ENCODE data around the gene SPIN1.

SPIN1 gene

DNA sequence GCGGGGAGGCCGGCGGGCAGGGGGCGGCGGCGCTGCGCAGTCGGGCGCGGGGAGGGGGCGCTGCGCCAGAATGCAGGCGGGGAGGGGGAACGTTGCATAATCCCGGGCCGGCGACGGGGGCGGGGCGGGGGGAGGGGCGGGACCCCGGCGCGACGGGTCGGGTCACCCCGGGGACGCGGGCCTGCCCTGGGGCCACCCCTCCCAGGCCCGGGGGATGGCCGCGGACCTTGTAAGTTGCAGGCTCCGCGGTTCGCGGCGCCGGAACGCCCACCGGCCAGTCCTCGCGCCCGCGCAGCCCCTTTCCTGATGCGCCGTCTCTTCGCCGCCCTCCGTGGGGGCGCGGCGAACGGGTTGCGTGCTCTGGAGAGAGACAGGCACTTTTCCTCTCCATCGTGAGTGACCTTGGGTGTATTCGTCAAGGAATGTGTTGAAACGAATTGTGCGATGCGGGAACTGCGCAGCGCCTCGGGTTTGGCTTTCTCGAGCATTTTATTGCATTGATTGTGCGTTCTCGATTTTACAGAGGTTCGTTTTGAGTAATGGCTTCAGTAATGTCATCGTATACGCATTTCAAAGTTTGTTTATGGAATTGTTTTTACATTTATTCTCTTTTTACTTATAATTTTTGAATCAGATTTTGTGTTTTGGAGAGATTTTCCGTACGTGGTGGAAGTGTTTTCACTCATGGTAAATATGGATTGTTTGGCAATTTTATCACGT is 802 bp downstream of the SPIN1 start:
- H3K4me3 ChIP-seq, result peak overlapping the region; percentile 85
- peak overlapping the region; percentile 91 to 94 for H3K27ac ChIP-seq
- TF ChIP-seq, protein P1, sequence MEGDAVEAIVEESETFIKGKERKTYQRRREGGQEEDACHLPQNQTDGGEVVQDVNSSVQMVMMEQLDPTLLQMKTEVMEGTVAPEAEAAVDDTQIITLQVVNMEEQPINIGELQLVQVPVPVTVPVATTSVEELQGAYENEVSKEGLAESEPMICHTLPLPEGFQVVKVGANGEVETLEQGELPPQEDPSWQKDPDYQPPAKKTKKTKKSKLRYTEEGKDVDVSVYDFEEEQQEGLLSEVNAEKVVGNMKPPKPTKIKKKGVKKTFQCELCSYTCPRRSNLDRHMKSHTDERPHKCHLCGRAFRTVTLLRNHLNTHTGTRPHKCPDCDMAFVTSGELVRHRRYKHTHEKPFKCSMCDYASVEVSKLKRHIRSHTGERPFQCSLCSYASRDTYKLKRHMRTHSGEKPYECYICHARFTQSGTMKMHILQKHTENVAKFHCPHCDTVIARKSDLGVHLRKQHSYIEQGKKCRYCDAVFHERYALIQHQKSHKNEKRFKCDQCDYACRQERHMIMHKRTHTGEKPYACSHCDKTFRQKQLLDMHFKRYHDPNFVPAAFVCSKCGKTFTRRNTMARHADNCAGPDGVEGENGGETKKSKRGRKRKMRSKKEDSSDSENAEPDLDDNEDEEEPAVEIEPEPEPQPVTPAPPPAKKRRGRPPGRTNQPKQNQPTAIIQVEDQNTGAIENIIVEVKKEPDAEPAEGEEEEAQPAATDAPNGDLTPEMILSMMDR (IDR thresholded peaks at IDR 0.05), result no peak
- DNase-seq (ENCODE audit: low spot score), result peak; percentile 77

DNA sequence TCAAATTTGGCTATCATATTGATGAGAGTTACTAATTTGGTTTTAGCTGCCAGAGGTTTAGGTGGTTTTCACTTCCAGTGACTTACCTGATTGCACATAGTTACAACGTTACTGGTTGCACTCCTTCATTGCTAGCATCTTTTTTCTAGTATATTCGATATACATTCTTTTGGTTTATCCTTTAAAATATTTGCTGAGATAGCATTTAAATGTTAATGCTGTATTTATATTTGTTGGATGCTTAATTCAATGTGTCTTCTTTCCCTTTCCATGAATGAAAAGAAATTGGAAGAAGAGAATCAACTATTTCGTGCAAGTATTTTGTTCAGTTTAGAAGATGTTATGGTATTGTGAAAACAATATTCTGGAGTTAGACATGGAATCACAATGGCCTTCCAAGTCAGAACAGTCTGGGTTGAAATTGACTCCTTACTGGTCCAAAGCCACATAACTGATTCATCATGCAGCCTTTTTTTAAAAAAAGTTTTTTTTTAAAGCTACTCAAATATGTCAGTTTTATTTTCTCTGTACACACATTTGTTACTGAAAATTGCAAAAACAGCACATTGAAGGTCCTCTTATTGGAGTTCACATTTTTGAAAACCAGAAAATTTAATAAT is 2.2 kb downstream of the SPIN1 start:
- no peak for DNase-seq (ENCODE audit: low spot score)
- Histone ChIP-seq H3K27ac (no peak overlapping the region), H3K4me3 (no peak overlapping the region)
- TF ChIP-seq, protein P1 (IDR thresholded peaks at IDR 0.05), result no peak

DNA sequence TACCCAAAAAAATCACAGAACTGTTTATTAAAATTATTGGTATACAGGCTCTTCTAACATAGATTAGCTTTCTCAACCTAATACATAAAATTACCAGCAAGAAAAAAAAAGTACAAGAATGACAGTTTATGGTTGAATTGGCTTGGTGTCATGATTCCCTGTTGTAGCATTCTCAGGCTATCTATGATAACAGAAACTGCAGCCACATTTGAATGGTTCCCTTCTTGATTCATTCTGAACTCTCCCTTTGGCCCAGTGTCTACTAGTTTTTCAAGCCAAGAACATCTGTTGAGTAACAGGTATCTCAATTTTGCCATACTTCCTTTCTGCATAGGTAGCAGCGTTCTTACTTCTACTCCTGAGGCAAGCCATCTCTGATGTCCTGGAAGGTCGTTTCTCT is 3.0 kb downstream of the SPIN1 start:
- no peak for DNase-seq (ENCODE audit: low spot score)
- TF ChIP-seq, protein P1 (IDR thresholded peaks at IDR 0.05), result no peak
- Histone ChIP-seq H3K27ac (no peak overlapping the region), H3K4me3 (no peak overlapping the region)

DNA sequence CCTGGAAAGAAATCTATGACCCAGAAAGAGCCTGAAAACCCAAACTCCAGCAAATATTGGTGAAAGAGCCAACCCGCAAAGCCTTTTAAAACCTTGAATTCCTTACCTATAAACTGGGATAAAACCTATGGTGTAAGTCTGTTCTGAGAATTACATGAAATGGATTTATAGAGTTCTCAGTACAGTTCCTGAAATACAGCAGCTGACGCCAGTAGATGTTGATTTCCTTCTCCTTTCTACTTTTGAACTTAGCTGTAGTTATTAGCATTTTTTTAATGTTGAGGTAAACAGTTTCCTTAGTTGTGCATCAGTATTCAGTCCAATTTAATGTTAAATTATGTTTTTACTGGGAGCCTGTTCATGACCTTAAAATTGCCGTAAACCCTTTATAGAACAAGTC is 3.7 kb downstream of the SPIN1 start:
- TF ChIP-seq, protein P1 (IDR thresholded peaks at IDR 0.05), result no peak
- no peak for DNase-seq (ENCODE audit: low spot score)
- Histone ChIP-seq H3K4me3 (no peak overlapping the region), H3K27ac (no peak overlapping the region)

DNA sequence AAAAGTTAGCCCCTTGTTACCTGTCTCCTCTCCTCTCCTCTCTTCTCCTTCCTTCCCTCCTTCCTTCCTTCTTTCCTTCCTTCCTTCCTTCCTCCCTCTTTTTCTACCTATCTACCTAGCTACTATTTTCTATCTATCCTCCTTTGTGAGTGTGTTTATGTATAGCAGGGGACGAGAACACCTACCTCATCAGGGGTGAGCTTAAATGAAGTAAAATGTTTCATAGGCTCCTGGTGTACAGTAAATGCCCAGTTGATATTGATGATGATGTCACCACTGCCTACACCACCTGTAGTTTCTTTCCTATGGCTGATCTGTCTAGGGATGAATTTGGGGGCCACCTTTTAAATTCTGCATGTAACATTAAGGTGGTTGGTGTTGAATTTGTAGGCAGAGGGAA is 4.3 kb downstream of the SPIN1 start:
- TF ChIP-seq, protein P1 (IDR thresholded peaks at IDR 0.05), result no peak
- DNase-seq (ENCODE audit: low spot score), result no peak
- Histone ChIP-seq H3K27ac (no peak overlapping the region), H3K4me3 (no peak overlapping the region)

DNA sequence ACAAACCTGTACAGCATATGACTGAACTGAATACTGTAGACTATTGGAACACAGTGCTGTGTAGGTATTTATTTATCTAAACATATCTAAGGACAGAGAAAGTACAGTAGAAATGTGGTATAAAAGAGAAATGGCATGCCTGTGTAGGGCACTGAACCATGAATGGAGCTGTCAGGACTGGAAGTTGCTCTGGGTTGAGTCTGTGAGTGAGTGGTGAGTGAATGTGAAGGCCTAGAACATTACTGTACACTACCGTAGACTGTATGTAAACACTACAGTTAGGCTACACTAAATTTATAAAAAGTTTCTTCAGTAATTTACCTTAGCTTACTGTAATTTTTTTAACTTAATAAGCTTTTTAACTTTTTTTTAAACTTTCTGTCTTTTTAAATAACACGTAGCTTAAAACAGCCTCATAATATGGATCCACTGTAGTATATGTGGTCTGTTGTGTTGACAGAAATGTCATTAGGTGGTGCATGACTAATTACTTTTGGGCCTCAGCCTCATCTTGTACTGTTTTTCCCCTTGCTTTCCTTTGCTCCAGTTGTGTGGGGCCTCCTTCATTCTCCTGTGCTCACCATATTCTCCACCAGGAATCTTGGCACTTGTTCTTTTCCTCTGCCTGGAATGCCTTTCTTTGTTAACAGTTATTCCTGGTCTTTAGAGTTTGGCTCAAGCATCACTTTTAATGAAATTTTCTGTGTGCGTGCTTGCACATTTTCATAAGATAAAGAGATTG is 8.8 kb downstream of the SPIN1 start:
- H3K27ac ChIP-seq, result no peak overlapping the region
- no peak overlapping the region for H3K4me3 ChIP-seq
- TF ChIP-seq, protein P1 (IDR thresholded peaks at IDR 0.05), result no peak

More for the DNA sequence above, 8.8 kb downstream of the SPIN1 start:
- no peak for DNase-seq (ENCODE audit: low spot score)

Measured in coronary artery (tissue), 2 donors.